ENCODE results near the gene ARSI. TPM values are rescaled to one million over a fixed set of nuclear protein-coding genes. Genes with fewer than 3 reads are reported as not detected.

ARSI gene
- polyA plus RNA-seq, 1 of the 3 experiments (the other 2 are of a cell fraction), result 0.20 TPM

- Histone ChIP-seq H3K4me1 (ENCODE audit: control insufficient read depth in 1 of 2, insufficient read depth in 2 of 2, low read depth in 1 of 2, low read length in 1 of 2) (peaks cover 4 to 19% of the 10 kb centered on the region in 2 experiments; a peak in 3 of 4 replicates), H4K20me1 (ENCODE audit: insufficient read depth) (no peaks in the 10 kb centered on the region), H2AFZ (ENCODE audit: low read depth) (no peak overlapping the region), H3K79me2 (ENCODE audit: insufficient read depth) (no peaks in the 10 kb centered on the region), H3K27me3 (ENCODE audit: insufficient read depth) (no peaks in the 10 kb centered on the region), H3K36me3 (replicated peaks in 1 of 2; ENCODE audit: control insufficient read depth in 1 of 2, insufficient read depth in 2 of 2, low read length in 1 of 2) (no peaks in the 10 kb centered on the region), H3K9me2 (no peaks in the 10 kb centered on the region), H3K27ac (ENCODE audit: low read depth in 2 of 2, low read length in 1 of 2) (peak overlapping the region in 1 of 2 experiments; percentile 90; a peak in 2 of 4 replicates), H3K9me3 (no peaks in the 10 kb centered on the region), H3F3A (replicated peaks; ENCODE audit: insufficient read depth) (peaks cover 14% of the 10 kb centered on the region), H3K4me2 (peak overlapping the region; percentile 21; the same call in 1 of the 2 replicates), H3K4me3 (ENCODE audit: low read depth in 2 of 2, low read length in 1 of 2) (no peak overlapping the region), H3K9ac (peak overlapping the region; percentile 34; the same call in 1 of the 2 replicates)
- 85% methylated on average over 6 of the region's 6 CpGs for WGBS (ENCODE audit: low lambda C conversion rate)
- no peak for DNase-seq
- CTCF ChIA-PET, result interaction anchor here (0.6 to 1.2 kb wide), 4 partner anchors 11 to 176 kb away, joined by 3 to 4 read pairs (median 4); no protein-coding TSS in a partner anchor
- TF ChIP-seq, protein P1, sequence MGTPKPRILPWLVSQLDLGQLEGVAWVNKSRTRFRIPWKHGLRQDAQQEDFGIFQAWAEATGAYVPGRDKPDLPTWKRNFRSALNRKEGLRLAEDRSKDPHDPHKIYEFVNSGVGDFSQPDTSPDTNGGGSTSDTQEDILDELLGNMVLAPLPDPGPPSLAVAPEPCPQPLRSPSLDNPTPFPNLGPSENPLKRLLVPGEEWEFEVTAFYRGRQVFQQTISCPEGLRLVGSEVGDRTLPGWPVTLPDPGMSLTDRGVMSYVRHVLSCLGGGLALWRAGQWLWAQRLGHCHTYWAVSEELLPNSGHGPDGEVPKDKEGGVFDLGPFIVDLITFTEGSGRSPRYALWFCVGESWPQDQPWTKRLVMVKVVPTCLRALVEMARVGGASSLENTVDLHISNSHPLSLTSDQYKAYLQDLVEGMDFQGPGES (IDR thresholded peaks at IDR 0.05; ENCODE audit: low read depth, low read length), result no peak
- TF ChIP-seq FOXM1 (IDR thresholded peaks at IDR 0.05; ENCODE audit: low read depth) (no peak), SMC3 (IDR thresholded peaks at IDR 0.05; ENCODE audit: low read depth, low read length) (no peak), RAD21 (IDR thresholded peaks at IDR 0.05; ENCODE audit: low read length) (no peak), NRF1 (IDR thresholded peaks at IDR 0.05; ENCODE audit: low read depth, low read length) (no peak)
- TF ChIP-seq, protein P2, sequence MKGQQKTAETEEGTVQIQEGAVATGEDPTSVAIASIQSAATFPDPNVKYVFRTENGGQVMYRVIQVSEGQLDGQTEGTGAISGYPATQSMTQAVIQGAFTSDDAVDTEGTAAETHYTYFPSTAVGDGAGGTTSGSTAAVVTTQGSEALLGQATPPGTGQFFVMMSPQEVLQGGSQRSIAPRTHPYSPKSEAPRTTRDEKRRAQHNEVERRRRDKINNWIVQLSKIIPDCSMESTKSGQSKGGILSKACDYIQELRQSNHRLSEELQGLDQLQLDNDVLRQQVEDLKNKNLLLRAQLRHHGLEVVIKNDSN (IDR thresholded peaks at IDR 0.05; ENCODE audit: borderline replicate concordance, low read depth), result no peak
- POLR2A ChIA-PET, result interaction anchor here (0.6 kb wide), 1 partner anchor 9 kb away, joined by 3 read pairs; no protein-coding TSS in a partner anchor
Measured at GRCh38 chr5:150299571-150300327, 3.0 kb downstream of the ARSI start.

DNA sequence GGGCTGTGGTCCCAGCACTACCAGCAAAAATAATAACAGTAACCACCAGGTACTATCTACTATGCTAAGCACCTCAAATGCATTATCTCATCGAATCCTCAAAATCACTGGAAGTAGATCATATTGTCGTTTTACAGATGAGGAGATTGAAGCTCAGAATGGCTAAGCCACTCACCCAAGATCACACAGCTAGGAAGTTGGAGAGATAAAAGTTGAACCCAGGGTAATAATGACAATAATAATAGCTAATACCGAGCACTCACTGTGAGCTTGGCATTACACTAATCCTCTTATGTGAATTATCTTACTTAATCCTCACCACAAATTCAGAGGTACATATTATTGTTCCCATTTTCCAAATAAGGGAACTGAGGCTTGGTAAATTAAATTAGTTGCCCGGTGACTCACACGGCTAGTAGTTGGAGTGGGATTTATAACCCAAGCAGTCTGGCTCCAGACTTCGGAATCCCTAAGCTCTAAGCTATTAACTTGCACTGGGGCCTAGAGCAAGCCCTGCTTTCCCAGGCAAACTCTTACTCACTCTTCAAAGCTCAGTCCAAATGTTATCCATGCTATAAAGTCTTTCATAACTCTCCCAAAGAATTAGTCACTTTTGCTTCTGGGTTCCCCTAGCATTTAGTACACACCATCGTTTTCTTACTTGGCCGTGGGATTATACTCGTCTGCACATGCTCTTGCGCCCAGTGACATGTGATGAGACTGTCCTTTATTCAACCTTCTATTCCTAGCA lies 3.8 kb downstream of the ARSI start:
- Histone ChIP-seq H3K9me2 (no peaks in the 10 kb centered on the region), H3K27ac (ENCODE audit: low read depth in 2 of 2, low read length in 1 of 2) (peak overlapping the region in 1 of 2 experiments; percentile 90; a peak in 2 of 4 replicates), H3K79me2 (ENCODE audit: insufficient read depth) (no peaks in the 10 kb centered on the region), H3K4me2 (peak overlapping the region; percentile 21; the same call in 1 of the 2 replicates), H3F3A (replicated peaks; ENCODE audit: insufficient read depth) (peaks cover 14% of the 10 kb centered on the region), H4K20me1 (ENCODE audit: insufficient read depth) (no peaks in the 10 kb centered on the region), H2AFZ (ENCODE audit: low read depth) (no peak overlapping the region), H3K9me3 (no peaks in the 10 kb centered on the region), H3K9ac (peak overlapping the region; percentile 34; the same call in 1 of the 2 replicates), H3K36me3 (replicated peaks in 1 of 2; ENCODE audit: control insufficient read depth in 1 of 2, insufficient read depth in 2 of 2, low read length in 1 of 2) (no peaks in the 10 kb centered on the region), H3K4me1 (ENCODE audit: control insufficient read depth in 1 of 2, insufficient read depth in 2 of 2, low read depth in 1 of 2, low read length in 1 of 2) (peaks cover 4 to 21% of the 10 kb centered on the region in 2 experiments; a peak in 3 of 4 replicates), H3K4me3 (ENCODE audit: low read depth in 2 of 2, low read length in 1 of 2) (no peak overlapping the region), H3K27me3 (ENCODE audit: insufficient read depth) (no peaks in the 10 kb centered on the region)
- CTCF ChIA-PET, result interaction anchor here (0.6 to 1.2 kb wide), 3 partner anchors 10 to 51 kb away, joined by 3 read pairs; no protein-coding TSS in a partner anchor
- WGBS (ENCODE audit: low lambda C conversion rate), result 45% methylated on average over 10 of the region's 10 CpGs
- DNase-seq, result no peak
- POLR2A ChIA-PET, result no interaction called here
- TF ChIP-seq, protein P3, sequence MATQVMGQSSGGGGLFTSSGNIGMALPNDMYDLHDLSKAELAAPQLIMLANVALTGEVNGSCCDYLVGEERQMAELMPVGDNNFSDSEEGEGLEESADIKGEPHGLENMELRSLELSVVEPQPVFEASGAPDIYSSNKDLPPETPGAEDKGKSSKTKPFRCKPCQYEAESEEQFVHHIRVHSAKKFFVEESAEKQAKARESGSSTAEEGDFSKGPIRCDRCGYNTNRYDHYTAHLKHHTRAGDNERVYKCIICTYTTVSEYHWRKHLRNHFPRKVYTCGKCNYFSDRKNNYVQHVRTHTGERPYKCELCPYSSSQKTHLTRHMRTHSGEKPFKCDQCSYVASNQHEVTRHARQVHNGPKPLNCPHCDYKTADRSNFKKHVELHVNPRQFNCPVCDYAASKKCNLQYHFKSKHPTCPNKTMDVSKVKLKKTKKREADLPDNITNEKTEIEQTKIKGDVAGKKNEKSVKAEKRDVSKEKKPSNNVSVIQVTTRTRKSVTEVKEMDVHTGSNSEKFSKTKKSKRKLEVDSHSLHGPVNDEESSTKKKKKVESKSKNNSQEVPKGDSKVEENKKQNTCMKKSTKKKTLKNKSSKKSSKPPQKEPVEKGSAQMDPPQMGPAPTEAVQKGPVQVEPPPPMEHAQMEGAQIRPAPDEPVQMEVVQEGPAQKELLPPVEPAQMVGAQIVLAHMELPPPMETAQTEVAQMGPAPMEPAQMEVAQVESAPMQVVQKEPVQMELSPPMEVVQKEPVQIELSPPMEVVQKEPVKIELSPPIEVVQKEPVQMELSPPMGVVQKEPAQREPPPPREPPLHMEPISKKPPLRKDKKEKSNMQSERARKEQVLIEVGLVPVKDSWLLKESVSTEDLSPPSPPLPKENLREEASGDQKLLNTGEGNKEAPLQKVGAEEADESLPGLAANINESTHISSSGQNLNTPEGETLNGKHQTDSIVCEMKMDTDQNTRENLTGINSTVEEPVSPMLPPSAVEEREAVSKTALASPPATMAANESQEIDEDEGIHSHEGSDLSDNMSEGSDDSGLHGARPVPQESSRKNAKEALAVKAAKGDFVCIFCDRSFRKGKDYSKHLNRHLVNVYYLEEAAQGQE (IDR thresholded peaks at IDR 0.05; ENCODE audit: low read depth, low read length), result 0 out of 2 replicates have a peak, but pooled peaks have one; percentile 5
- TF ChIP-seq FOSL2 (IDR thresholded peaks at IDR 0.05; ENCODE audit: borderline replicate concordance, low read depth) (peak; percentile 51; the same call in 1 of the 2 replicates), EP300 (IDR thresholded peaks at IDR 0.05; ENCODE audit: borderline replicate concordance in 1 of 2, low read depth in 1 of 2, low read length in 1 of 2) (no peak), NRF1 (IDR thresholded peaks at IDR 0.05; ENCODE audit: low read depth, low read length) (no peak)
- TF ChIP-seq, protein P4, sequence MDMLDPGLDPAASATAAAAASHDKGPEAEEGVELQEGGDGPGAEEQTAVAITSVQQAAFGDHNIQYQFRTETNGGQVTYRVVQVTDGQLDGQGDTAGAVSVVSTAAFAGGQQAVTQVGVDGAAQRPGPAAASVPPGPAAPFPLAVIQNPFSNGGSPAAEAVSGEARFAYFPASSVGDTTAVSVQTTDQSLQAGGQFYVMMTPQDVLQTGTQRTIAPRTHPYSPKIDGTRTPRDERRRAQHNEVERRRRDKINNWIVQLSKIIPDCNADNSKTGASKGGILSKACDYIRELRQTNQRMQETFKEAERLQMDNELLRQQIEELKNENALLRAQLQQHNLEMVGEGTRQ (IDR thresholded peaks at IDR 0.05; ENCODE audit: borderline replicate concordance, low read depth, low read length), result no peak
- TF ChIP-seq, protein P2 (IDR thresholded peaks at IDR 0.05; ENCODE audit: borderline replicate concordance, low read depth), result no peak
- TF ChIP-seq, protein P1 (IDR thresholded peaks at IDR 0.05; ENCODE audit: low read depth, low read length), result no peak
- TF ChIP-seq, protein P5, sequence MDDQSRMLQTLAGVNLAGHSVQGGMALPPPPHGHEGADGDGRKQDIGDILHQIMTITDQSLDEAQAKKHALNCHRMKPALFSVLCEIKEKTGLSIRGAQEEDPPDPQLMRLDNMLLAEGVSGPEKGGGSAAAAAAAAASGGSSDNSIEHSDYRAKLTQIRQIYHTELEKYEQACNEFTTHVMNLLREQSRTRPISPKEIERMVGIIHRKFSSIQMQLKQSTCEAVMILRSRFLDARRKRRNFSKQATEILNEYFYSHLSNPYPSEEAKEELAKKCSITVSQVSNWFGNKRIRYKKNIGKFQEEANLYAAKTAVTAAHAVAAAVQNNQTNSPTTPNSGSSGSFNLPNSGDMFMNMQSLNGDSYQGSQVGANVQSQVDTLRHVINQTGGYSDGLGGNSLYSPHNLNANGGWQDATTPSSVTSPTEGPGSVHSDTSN (IDR thresholded peaks at IDR 0.05), result peak; percentile 39; the same call in 1 of the 2 replicates
